GM13976 (cell line): ENCODE data around the gene EVI5L.
A peak's percentile ranks its signal among the peaks of the same experiment; 100 is the strongest.

ENCODE experiments used
- DNase-seq: peaks from one replicate; pipeline ENCODE4 v3.0.0; 2012; ENCODE audit warnings: low spot score
- CTCF ChIP-seq: IDR thresholded peaks from 2 replicates; pipeline ENCODE4 v1.5.1; 2012; ENCODE audit warnings: borderline replicate concordance, mild to moderate bottlenecking; ENCODE audit not compliant: insufficient read depth; ENCODE audit errors: extremely low read depth, missing control alignments, control extremely low read depth
- in situ Hi-C: fragments of 300-500 bp; cut with MboI; formaldehyde crosslinking; loops from one replicate; pipeline ENCODE4 v1.12.0; 2022; ENCODE audit warnings: low sequenced_read_pairs, mixed read lengths, inconsistent platforms; ENCODE audit not compliant: unreplicated experiment

The EVI5L gene

GRCh38 chr19:7871437-7872305 lies 41.7 kb downstream of the EVI5L start:
- peak; percentile 86 for DNase-seq
- TF ChIP-seq CTCF: no peak
- in situ Hi-C loops: no loop called here

- in situ Hi-C loops: no loop called here
- no peak for TF ChIP-seq CTCF
- DNase-seq: no peak
Measured at GRCh38 chr19:7872306-7873204, 42.5 kb downstream of the EVI5L start.

GRCh38 chr19:7873304-7874075 lies 43.5 kb downstream of the EVI5L start:
- TF ChIP-seq CTCF: no peak
- DNase-seq: no peak
- in situ Hi-C loops: no loop called here

GRCh38 chr19:7874076-7874896 lies 44.3 kb downstream of the EVI5L start, which contains the start of gene PRR36:
Gene PRR36 (minus strand): TSS chr19:7874390. CDS start chr19:7873689, 701 bp downstream.
- no peak for TF ChIP-seq CTCF
- no peak for DNase-seq
- in situ Hi-C loops: no loop called here

GRCh38 chr19:7874897-7875273 lies 44.9 kb downstream of the EVI5L start:
- DNase-seq: no peak
- in situ Hi-C loops: no loop called here
- TF ChIP-seq CTCF: no peak
